ACC112 (cell line): ENCODE data around the gene RFX3.

Source experiments
- H2AFZ ChIP-seq: fragments of 200-600 bp; sonication (generic); one replicate; pipeline ENCODE4 v1.6.0; 2017; ENCODE audit warnings: antibody characterized with exemption, low read length; ENCODE audit not compliant: unreplicated experiment
- H3K27ac ChIP-seq: fragments of 200-600 bp; sonication (generic); 2 replicates; pipeline ENCODE4 v1.5.1; 2014; ENCODE audit warnings: low read depth, mild to moderate bottlenecking, antibody characterized with exemption, low read length, moderate library complexity
- H3K27me3 ChIP-seq: fragments of 200-600 bp; sonication (generic); 2 replicates; pipeline ENCODE4 v1.6.1; 2014; ENCODE audit warnings: mild to moderate bottlenecking, antibody characterized with exemption, low read length, moderate library complexity, mixed read lengths; ENCODE audit not compliant: insufficient read depth
- H3K36me3 ChIP-seq: fragments of 200-600 bp; sonication (generic); 2 replicates; pipeline ENCODE4 v1.6.1; 2016; ENCODE audit warnings: mild to moderate bottlenecking, antibody characterized with exemption, low read length, moderate library complexity, mixed read lengths; ENCODE audit not compliant: insufficient read depth
- H3K4me1 ChIP-seq: fragments of 200-600 bp; sonication (generic); one replicate; pipeline ENCODE4 v1.6.1; 2016; ENCODE audit warnings: low read length, mixed read lengths; ENCODE audit not compliant: insufficient read depth, unreplicated experiment, control insufficient read depth
- H3K4me3 ChIP-seq: fragments of 200-600 bp; sonication (generic); 2 replicates; pipeline ENCODE4 v1.5.1; 2014; ENCODE audit warnings: mild to moderate bottlenecking, low read depth, low read length
- H3K79me2 ChIP-seq: fragments of 200-600 bp; sonication (generic); one replicate; pipeline ENCODE4 v1.6.0; 2016; ENCODE audit warnings: low read length; ENCODE audit not compliant: control insufficient read depth, unreplicated experiment, insufficient read depth

RFX3 gene

DNA sequence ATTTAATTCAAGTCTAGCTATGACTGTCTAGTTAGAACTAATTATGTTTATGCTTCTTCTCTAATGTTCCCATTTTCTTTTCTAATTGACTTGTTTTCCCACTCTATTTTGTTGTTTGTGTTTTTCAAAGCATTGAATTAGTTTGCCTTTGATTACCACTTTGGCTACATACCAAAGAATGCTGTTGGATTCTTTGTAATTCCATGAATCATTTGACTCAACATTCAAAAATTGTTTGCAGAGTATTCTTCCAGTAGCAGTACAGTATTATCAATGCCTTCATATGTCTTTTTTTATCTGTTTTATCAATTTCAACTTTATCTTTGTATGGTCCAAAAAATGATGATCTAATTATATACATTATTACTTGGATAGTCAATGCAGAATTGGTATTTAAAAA, 288.7 kb downstream of the RFX3 start:
- H3K79me2 ChIP-seq: no peaks in the 10 kb centered on the region
- no peaks in the 10 kb centered on the region for H3K4me1 ChIP-seq
- H3K27me3 ChIP-seq: no peaks in the 10 kb centered on the region
- H2AFZ ChIP-seq: no peak overlapping the region
- H3K36me3 ChIP-seq: no peaks in the 10 kb centered on the region
- no peak overlapping the region for H3K27ac ChIP-seq
- no peak overlapping the region for H3K4me3 ChIP-seq

DNA sequence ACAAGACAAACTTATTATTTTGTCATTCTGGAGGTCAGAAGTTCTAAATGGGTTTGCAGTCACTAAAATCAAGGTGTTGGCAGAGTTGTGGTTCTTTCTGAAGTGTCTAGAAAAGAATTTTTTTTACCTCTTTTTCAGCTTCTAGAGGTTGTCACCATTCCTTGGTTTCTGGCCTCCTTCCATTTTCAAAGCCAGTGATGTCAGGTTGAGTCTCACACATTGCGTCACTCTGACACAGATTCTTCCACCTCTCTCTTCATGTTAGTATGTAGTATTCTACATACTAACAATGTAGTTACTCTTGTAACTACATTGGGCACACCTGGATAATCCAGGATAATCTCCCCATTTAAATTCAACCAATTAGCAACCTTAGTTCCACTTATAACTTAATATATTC, 290.3 kb downstream of the RFX3 start:
- no peaks in the 10 kb centered on the region for H3K4me1 ChIP-seq
- H3K27ac ChIP-seq: no peak overlapping the region

DNA sequence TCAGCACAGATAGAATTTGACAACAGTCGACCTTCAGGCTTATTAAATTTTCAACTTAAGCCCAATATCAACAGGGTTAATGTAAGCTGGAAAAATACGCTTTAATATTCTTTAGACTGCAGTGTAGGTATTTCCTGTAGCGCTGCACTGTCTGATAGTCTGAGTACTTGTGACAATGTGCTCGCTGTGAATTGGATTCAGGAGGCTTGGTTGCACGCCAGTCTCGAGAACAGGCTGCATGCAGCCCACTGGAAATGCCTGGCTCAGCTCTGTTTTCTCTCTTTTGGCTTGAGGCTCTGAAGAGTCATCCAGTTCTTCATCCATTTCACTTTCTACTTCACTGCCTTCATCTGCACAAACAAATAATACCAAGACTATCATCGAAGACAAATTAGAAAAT, 300.9 kb downstream of the RFX3 start:
- Histone ChIP-seq H3K27ac (no peak overlapping the region), H3K36me3 (no peaks in the 10 kb centered on the region), H2AFZ (no peak overlapping the region), H3K79me2 (no peaks in the 10 kb centered on the region), H3K4me1 (no peaks in the 10 kb centered on the region), H3K4me3 (no peak overlapping the region), H3K27me3 (no peaks in the 10 kb centered on the region)

More for the DNA sequence above, 290.3 kb downstream of the RFX3 start:
- H3K4me3 ChIP-seq: no peak overlapping the region
- H2AFZ ChIP-seq: no peak overlapping the region
- no peaks in the 10 kb centered on the region for H3K79me2 ChIP-seq
- no peaks in the 10 kb centered on the region for H3K27me3 ChIP-seq
- H3K36me3 ChIP-seq: no peaks in the 10 kb centered on the region

DNA sequence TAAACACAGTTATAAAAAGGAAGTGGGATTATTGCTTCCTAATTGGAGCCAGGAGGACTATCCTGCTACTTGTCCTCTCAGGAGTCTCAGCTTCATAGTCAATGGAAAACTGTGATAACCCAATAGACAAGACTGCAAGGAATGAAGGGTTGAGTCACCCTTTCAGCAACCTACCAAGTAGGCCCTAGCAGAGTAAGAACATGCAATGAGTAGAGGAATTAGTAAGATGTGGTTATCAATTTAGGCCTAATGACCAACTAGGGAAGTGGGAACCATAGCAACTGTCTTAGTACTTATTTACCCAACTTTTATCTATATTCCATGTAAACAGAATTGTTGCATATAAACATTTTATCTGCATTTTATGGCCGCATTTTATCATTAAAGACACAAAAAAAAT, 310.1 kb downstream of the RFX3 start:
- no peaks in the 10 kb centered on the region for H3K4me1 ChIP-seq
- H3K27ac ChIP-seq: no peak overlapping the region

DNA sequence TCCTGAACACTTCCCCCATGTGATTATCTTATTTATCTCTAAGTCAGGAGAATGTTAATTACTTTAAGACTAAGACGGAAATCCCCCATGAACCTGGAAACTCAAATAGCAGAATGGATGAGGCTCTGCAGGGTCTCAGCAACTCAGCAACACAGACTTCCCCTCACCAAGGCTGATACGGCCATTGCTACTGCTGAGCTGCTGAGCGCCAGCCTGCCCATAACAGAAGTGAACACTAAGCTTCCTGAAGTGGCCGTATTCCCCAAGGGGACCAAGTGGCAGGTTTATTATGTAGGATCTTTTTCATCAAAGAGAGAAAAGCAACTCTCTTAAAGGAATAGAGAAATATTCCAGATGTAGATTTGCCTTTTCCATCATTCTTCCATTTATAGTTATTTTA, 311.1 kb downstream of the RFX3 start:
- no peak overlapping the region for H2AFZ ChIP-seq
- no peaks in the 10 kb centered on the region for H3K36me3 ChIP-seq
- H3K4me3 ChIP-seq: no peak overlapping the region
- H3K4me1 ChIP-seq: no peaks in the 10 kb centered on the region
- H3K27ac ChIP-seq: no peak overlapping the region
- peaks cover 18% of the 10 kb centered on the region for H3K27me3 ChIP-seq
- H3K79me2 ChIP-seq: no peaks in the 10 kb centered on the region

More for the DNA sequence above, 310.1 kb downstream of the RFX3 start:
- Histone ChIP-seq H3K4me3 (no peak overlapping the region), H3K79me2 (no peaks in the 10 kb centered on the region), H3K27me3 (peaks cover 12% of the 10 kb centered on the region), H2AFZ (no peak overlapping the region), H3K36me3 (no peaks in the 10 kb centered on the region)

DNA sequence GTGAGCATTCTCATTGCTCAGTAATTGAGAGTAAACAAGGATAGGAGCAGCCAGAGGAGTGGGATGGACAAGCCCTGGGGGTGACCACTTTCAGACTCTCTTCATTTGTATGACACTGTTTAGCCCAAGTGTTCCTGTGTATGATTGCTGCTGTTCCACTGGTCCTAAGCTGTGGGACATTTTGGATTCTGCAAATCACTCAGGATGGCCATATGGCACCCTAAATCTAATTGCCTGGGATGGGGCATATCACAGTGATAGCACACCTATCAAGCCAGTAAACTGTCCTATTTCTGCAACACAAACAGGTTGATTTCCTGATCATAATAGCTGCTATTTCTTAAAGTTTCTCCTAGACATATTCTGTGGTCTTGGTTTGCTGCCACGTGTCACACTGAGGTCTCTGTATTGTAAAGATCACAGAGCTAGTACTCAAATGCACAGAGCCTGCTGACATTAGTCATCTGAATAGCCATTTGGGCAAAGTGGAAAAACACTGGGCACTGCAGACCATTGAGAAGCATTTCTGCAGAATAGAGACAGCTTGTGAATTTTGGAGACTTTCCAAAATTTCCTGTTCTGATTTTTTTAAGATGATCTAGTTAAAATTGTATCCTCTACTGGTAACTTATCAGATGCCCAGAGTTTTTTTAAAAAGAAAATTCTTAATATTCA, 320.2 kb downstream of the RFX3 start:
- Histone ChIP-seq H3K27ac (no peak overlapping the region), H3K4me3 (no peak overlapping the region), H3K79me2 (no peaks in the 10 kb centered on the region), H2AFZ (no peak overlapping the region), H3K27me3 (peaks cover 15% of the 10 kb centered on the region), H3K4me1 (no peaks in the 10 kb centered on the region), H3K36me3 (no peaks in the 10 kb centered on the region)

DNA sequence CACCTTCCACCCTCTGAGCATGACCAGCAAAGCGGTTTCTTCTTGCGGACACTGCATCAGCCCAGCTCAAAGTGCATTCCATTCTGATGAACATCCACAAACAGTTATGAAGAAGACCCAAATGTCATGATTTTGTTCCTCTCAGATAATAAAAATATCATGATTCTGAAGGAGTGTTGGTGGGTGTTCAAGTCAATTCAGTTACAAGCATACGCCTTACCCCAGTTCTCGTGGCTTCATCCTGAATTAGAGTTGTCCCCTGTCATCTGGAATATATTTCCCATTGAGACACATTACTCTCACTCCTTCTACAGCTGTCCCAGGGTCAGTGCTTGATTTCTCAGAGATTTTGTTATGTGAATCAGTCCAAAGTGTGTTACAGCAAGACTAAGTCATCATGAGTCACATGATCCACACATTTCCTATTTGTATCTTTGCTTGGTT, 325.4 kb downstream of the RFX3 start:
- H3K27me3 ChIP-seq: peaks cover 4% of the 10 kb centered on the region; the same call in 1 of the 2 replicates
- no peaks in the 10 kb centered on the region for H3K4me1 ChIP-seq
- no peak overlapping the region for H2AFZ ChIP-seq
- H3K79me2 ChIP-seq: no peaks in the 10 kb centered on the region
- H3K36me3 ChIP-seq: no peaks in the 10 kb centered on the region
- no peak overlapping the region for H3K27ac ChIP-seq
- no peak overlapping the region for H3K4me3 ChIP-seq

DNA sequence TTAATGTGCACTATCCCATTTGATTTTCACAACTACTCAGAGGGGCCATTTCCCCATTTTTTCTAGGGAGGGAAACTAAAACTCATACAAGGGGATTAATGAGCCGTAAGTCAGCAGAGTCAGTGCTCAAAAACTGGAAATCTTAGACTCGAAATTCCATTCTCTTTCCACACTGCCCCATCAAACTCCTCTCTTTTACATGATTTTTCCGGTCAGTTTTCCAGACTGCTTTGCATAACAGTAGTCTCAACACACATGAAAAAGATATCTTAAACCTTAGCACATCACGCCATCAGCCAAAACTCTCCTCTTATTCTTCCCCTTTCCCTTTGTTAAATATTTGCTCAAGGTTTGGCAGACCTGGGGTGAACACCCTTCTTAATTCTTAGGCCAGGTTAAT, 332.0 kb downstream of the RFX3 start:
- Histone ChIP-seq H3K27ac (no peak overlapping the region), H2AFZ (no peak overlapping the region), H3K36me3 (no peaks in the 10 kb centered on the region), H3K4me1 (no peaks in the 10 kb centered on the region), H3K27me3 (peaks cover 42% of the 10 kb centered on the region), H3K4me3 (no peak overlapping the region), H3K79me2 (no peaks in the 10 kb centered on the region)

DNA sequence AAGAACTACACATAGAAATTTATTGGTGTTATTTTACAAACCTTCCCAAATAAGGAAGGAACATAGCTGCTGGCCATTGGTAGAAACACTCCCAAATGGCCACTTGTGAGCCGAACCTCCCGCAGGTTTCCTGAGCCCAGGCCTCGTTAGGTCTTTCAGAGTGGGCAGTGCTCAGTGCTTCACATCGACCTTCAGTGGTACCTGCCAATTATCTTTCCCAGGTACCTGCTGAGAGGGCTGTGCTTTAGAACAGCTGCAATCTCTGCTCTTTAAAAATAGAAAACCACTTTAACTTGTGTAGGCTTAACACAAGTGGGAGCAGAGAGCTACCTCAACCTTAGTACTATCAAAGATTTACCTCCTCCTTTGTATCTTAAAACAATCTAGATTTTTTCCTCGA, 334.1 kb downstream of the RFX3 start:
- Histone ChIP-seq H3K36me3 (no peaks in the 10 kb centered on the region), H3K4me1 (no peaks in the 10 kb centered on the region), H3K27me3 (peaks cover 57% of the 10 kb centered on the region), H3K27ac (no peak overlapping the region), H3K4me3 (no peak overlapping the region), H3K79me2 (no peaks in the 10 kb centered on the region), H2AFZ (no peak overlapping the region)

DNA sequence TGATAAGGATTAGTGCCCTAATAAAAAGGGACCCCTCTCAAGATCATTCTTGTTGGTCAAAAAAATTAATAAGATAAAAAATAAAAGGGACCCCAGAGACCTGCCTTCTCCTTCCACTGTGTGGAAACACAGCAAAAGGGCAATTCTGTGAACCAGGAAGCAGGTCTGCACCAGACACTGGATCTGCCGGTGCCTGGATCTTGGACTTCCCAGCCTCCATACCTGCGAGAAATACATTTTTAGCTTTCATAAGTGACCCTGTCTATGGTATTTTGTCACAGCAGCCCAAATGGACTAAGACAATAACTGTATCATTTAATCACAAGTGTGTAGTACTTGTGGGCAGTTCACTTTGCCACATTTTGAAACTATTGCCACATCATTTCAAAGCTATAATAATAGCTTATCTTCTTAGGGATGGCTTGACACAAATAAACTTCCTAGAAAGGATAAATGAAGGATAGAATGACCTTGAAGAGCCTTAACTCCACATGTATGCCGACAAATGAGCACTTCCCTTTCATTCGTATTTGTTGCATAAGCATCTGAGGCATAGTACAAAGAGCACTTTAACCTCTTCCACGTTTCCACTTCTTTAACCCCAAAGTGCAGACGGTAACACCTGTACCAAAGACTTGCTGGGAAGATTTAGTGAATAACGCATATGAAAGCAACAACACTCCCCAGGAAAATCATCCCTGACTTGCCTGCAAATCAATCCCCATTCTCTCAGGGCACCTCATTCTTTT, 336.5 kb downstream of the RFX3 start:
- Histone ChIP-seq H3K27me3 (peaks cover 67% of the 10 kb centered on the region), H3K4me3 (no peak overlapping the region), H3K36me3 (no peaks in the 10 kb centered on the region), H3K79me2 (no peaks in the 10 kb centered on the region), H2AFZ (no peak overlapping the region), H3K4me1 (no peaks in the 10 kb centered on the region), H3K27ac (no peak overlapping the region)

DNA sequence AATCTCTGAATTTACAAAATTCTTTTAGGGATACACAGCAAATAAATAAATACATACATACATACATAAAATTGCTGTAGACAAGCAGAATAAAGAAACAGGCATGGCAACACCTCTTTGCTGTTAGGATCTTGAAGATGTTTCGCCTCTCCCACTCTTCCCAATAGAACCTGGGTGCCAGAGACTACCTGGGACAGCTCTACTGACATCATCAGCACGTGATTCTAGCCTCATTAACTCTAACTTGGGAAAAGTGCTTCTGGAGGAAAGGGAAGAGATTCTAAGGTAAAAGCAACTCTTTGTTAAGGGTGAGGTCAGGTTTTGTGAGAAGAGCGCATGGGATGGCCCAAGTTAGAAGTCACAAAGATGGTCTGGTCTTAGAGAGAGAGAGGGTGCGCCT, 339.1 kb downstream of the RFX3 start:
- Histone ChIP-seq H3K27me3 (peaks cover 68% of the 10 kb centered on the region), H3K36me3 (no peaks in the 10 kb centered on the region), H3K27ac (no peak overlapping the region), H3K4me3 (no peak overlapping the region), H3K4me1 (no peaks in the 10 kb centered on the region), H2AFZ (no peak overlapping the region), H3K79me2 (no peaks in the 10 kb centered on the region)
